Peyer's patch (tissue), 4 donors: ENCODE measurements around the gene ATP5PB.

Experiments used
- POLR2A ChIP-seq, 2 donors: fragments of 450-650 bp; IDR thresholded peaks; one replicate each; pipeline ENCODE4 v1.5.1; 2017; ENCODE audit warnings: antibody characterized with exemption in 2 of 2, mild to moderate bottlenecking in 2 of 2, moderate library complexity in 2 of 2
- TF ChIP-seq, protein P1 (sequence below), 6 experiments: fragments of 450-650 bp in 4 of 6; fragments of 200-600 bp in 2 of 6; sonication (generic) in 1 of 6; IDR thresholded peaks; one replicate each; pipeline ENCODE4 v1.5.1; 2017 to 2019; ENCODE audit warnings: antibody characterized with exemption in 6 of 6, mild to moderate bottlenecking in 3 of 6, moderate library complexity in 1 of 6

GRCh38 chr1:111476214-111476613 lies 26.9 kb downstream of the ATP5PB start:
- TF ChIP-seq, protein P1, sequence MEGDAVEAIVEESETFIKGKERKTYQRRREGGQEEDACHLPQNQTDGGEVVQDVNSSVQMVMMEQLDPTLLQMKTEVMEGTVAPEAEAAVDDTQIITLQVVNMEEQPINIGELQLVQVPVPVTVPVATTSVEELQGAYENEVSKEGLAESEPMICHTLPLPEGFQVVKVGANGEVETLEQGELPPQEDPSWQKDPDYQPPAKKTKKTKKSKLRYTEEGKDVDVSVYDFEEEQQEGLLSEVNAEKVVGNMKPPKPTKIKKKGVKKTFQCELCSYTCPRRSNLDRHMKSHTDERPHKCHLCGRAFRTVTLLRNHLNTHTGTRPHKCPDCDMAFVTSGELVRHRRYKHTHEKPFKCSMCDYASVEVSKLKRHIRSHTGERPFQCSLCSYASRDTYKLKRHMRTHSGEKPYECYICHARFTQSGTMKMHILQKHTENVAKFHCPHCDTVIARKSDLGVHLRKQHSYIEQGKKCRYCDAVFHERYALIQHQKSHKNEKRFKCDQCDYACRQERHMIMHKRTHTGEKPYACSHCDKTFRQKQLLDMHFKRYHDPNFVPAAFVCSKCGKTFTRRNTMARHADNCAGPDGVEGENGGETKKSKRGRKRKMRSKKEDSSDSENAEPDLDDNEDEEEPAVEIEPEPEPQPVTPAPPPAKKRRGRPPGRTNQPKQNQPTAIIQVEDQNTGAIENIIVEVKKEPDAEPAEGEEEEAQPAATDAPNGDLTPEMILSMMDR (IDR thresholded peaks at IDR 0.05), result no peak
- no peak for TF ChIP-seq POLR2A (IDR thresholded peaks at IDR 0.05)
